GM10266 (cell line): Measurements from ENCODE around the gene GPC5.

Experiments used
- DNase-seq: peaks from one replicate; pipeline ENCODE4 v3.0.0; 2012; ENCODE audit errors: extremely low spot score
- TF ChIP-seq, protein P1 (sequence below): IDR thresholded peaks from 2 replicates; pipeline ENCODE4 v1.5.1; 2012; ENCODE audit warnings: mild to moderate bottlenecking, low read depth; ENCODE audit not compliant: control insufficient read depth, insufficient read depth; ENCODE audit errors: missing control alignments

GPC5 gene

DNA sequence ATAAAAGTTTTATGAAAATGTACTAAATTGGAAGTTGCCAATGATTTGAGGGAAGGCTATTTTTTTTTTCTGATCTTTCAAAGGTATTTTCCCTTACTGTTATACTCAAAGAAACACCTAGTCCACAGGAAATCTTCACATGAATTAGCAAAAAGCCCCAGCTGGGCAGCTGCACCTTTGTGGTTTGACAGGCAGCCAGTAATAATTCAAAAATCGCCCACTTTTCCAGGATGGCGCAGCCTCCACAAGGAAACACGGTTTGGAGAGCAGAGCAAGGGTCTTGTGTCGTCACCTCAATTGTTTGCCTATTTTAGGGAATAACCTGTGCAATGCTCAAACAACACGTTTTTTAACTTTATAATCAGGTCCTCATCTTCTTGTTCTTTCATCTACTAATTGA is 1503.3 kb downstream of the GPC5 start:
- no peak for DNase-seq
- TF ChIP-seq, protein P1, sequence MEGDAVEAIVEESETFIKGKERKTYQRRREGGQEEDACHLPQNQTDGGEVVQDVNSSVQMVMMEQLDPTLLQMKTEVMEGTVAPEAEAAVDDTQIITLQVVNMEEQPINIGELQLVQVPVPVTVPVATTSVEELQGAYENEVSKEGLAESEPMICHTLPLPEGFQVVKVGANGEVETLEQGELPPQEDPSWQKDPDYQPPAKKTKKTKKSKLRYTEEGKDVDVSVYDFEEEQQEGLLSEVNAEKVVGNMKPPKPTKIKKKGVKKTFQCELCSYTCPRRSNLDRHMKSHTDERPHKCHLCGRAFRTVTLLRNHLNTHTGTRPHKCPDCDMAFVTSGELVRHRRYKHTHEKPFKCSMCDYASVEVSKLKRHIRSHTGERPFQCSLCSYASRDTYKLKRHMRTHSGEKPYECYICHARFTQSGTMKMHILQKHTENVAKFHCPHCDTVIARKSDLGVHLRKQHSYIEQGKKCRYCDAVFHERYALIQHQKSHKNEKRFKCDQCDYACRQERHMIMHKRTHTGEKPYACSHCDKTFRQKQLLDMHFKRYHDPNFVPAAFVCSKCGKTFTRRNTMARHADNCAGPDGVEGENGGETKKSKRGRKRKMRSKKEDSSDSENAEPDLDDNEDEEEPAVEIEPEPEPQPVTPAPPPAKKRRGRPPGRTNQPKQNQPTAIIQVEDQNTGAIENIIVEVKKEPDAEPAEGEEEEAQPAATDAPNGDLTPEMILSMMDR = no peak

DNA sequence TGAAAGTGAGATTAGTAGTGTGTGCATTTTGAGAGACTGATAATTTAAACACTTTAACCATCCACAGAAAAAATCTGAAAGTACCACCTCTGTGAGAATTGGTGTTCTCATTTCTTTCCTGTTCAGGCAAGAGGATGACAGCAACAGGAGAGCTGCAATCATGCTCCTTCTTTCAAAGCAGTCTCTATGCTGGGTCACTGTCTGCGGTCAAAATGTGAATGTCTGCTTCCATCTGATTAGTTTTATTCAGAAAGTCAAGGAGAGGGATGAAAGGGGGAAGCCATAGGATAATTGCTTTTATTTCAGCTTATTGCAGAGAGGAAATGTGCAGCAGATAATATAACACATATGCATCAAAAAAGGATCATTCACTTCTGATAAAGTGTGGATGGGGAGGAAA is 1514.2 kb downstream of the GPC5 start:
- DNase-seq = no peak
- TF ChIP-seq, protein P1 = no peak

DNA sequence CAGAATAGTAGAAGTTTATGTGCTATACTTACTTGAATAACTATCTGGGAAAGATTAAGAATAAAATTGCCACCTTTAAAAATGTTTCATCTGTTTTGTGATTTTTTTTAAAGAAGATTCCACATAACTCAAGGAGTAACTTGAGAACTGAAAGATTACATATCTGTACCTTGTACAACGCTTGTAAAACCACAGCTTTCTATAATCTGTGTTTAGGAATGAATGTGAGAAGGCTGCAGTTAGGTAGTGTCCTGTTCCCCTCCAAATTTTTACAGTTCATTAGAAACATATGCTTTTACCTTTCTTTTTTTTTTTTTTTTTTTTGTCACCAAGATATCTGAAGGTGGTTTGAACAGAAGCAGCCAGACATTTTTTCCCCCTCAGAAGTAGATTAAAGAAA is 1515.4 kb downstream of the GPC5 start:
- DNase-seq = no peak
- TF ChIP-seq, protein P1 = no peak
